ENCODE measurements around the gene SNRNP48. TPM values are rescaled to one million over a fixed set of nuclear protein-coding genes. Genes with fewer than 3 reads are reported as not detected.

Gene SNRNP48, protein sequence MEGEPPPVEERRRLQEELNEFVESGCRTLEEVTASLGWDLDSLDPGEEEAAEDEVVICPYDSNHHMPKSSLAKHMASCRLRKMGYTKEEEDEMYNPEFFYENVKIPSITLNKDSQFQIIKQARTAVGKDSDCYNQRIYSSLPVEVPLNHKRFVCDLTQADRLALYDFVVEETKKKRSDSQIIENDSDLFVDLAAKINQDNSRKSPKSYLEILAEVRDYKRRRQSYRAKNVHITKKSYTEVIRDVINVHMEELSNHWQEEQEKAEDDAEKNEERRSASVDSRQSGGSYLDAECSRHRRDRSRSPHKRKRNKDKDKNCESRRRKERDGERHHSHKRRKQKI
- 10 to 100 TPM in 4 of 6 donors, 1 to 10 TPM in 2; 5.3 to 15.1 (median 11.0) TPM for polyA plus RNA-seq (ENCODE audit: low read depth in 6 of 6)

DNA sequence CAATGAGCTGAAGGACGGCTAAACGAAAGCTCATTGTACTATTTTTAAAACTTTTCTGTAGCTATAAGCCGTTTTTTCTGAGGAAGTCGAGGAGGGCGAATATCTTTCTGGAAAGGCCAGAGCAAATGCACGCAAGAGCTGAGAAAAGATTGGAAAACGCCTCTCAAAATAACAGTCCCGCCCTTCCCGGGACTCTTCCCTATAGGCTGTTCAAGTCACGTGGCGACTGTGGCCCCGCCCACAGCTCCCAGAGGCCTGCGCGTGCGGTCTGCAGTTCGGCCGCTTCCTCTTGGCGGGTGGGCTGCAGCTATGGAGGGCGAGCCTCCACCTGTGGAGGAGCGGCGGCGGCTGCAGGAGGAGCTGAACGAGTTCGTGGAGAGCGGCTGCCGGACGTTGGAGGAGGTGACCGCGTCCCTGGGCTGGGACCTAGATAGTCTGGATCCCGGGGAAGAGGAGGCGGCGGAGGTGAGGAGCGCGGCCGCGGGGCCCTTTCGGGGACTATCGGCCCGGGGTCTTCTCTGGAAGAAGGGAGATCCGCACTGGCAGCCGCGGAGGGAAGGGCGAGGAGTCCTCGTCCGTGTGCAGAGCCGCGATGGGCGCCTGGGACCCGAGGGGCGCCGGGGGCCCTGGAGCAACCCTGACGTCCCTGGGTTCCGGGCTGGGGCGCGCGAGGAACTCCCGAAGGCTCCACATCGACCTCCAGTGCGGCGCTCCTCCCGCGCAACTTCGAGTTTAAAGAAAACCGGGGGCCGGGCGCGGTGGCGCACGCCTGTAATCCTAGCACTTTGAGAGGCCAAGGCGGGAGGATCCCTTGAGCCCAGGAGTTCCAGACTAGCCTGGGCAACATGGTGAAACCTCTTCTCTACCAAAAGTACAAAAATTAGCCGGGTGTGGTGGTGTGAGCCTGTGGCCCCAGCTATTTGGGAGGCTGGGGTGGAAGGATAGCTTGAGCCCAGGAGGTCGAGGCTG lies at the start of gene SNRNP48:
Gene SNRNP48 (plus strand): TSS at position 250 of the 969 bp plus-strand sequence. CDS start 60 bp downstream, at position 310.
- DNase-seq (peak; percentile 89), ATAC-seq (ENCODE audit: low read depth in 2 of 2) (peak; percentile 99 to 100)
- peak within 1 kb of the TSS; percentile 91 to 100 (median 98) for H3K4me3 Mint-ChIP-seq
- H3K36me3 Mint-ChIP-seq, result peaks cover 5 to 7% of the 10 kb centered on the region in 2 donors
- H3K27ac Mint-ChIP-seq, result peak within 1 kb of the TSS; percentile 71 to 98 (median 93)
- peaks cover 0 to 3% (median under 1%) of the 10 kb centered on the region in 3 donors for H3K27me3 Mint-ChIP-seq
- peaks cover 33 to 43% (median 43%) of the 10 kb centered on the region in 3 donors for H3K4me1 Mint-ChIP-seq
- no peaks in the 10 kb centered on the region for H3K9me3 Mint-ChIP-seq

DNA sequence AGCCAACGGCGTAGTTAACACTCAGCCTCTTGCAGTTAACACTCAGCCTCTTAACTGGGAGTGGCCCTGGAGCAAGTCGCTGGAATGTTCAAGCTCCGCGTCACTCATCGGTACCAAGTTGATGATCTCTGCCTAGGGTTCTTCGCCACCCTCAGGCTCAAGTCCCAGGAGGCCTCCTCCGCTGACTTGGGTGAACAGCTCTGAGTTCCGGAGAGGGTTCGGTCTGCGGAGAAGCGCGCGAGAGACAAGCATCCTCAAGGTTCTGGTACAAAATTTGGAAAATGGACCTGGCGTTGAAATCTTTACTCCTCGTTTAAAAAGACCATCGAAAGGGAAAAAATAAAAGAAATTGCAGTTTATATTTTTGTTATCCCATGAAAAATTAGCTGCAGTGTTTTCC lies 49.4 kb upstream of the SNRNP48 start:
- H3K4me3 Mint-ChIP-seq, result peak overlapping the region; percentile 80 to 93 (median 88)
- H3K36me3 Mint-ChIP-seq, result no peaks in the 10 kb centered on the region
- peaks cover 0 to 1% (median 0%) of the 10 kb centered on the region in 7 donors for H3K9me3 Mint-ChIP-seq
- H3K4me1 Mint-ChIP-seq, result peaks cover 3 to 32% (median 13%) of the 10 kb centered on the region in 3 donors
- H3K27me3 Mint-ChIP-seq, result peaks cover 0 to 69% (median 31%) of the 10 kb centered on the region in 3 donors
- H3K27ac Mint-ChIP-seq, result peak overlapping the region in 4 of 6 donors; percentile 16 to 94 (median 58)
- ATAC-seq (ENCODE audit: low read depth in 2 of 2) (no peak), DNase-seq (peak; percentile 12)

DNA sequence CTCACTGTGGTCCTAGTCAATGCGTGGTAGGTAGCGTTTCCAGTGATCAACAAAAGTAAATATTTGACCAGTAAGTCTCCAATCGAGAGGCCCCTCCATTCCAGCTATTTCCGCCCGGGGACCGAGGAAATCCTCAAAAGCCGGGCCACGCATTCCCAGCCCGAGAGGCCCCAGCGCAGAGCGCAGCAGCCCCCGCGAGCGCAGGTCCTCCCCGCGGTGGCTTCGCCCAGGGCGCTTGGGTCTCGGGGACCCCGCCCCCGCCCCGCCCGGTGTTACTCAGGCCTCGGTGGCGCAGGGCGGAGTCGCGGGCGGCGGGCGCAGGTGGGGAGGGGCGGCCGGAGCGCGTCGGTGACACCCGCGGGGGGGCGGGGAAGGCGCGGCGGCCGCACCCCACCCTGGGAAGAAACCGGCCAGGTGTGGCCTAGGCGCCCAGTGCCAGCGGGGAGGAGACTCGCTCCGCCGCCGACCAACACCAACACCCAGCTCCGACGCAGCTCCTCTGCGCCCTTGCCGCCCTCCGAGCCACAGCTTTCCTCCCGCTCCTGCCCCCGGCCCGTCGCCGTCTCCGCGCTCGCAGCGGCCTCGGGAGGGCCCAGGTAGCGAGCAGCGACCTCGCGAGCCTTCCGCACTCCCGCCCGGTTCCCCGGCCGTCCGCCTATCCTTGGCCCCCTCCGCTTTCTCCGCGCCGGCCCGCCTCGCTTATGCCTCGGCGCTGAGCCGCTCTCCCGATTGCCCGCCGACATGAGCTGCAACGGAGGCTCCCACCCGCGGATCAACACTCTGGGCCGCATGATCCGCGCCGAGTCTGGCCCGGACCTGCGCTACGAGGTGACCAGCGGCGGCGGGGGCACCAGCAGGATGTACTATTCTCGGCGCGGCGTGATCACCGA lies 48.6 kb upstream of the SNRNP48 start, which contains the start of gene DSP:
Gene DSP (plus strand): TSS at position 497 of the 890 bp plus-strand sequence. CDS start 245 bp downstream, at position 742.
- H3K4me3 Mint-ChIP-seq, result peak within 1 kb of the TSS; percentile 83 to 97 (median 93)
- ATAC-seq (ENCODE audit: low read depth in 2 of 2) (peak; percentile 60 to 75), DNase-seq (peak; percentile 70)
- H3K27ac Mint-ChIP-seq, result peak within 1 kb of the TSS in 5 of 6 donors; percentile 80 to 96 (median 93)
- peaks cover 3 to 37% (median 13%) of the 10 kb centered on the region in 3 donors for H3K4me1 Mint-ChIP-seq
- peaks cover 0 to 1% (median 0%) of the 10 kb centered on the region in 7 donors for H3K9me3 Mint-ChIP-seq
- H3K27me3 Mint-ChIP-seq, result peaks cover 4 to 74% (median 32%) of the 10 kb centered on the region in 3 donors
- no peaks in the 10 kb centered on the region for H3K36me3 Mint-ChIP-seq

DNA sequence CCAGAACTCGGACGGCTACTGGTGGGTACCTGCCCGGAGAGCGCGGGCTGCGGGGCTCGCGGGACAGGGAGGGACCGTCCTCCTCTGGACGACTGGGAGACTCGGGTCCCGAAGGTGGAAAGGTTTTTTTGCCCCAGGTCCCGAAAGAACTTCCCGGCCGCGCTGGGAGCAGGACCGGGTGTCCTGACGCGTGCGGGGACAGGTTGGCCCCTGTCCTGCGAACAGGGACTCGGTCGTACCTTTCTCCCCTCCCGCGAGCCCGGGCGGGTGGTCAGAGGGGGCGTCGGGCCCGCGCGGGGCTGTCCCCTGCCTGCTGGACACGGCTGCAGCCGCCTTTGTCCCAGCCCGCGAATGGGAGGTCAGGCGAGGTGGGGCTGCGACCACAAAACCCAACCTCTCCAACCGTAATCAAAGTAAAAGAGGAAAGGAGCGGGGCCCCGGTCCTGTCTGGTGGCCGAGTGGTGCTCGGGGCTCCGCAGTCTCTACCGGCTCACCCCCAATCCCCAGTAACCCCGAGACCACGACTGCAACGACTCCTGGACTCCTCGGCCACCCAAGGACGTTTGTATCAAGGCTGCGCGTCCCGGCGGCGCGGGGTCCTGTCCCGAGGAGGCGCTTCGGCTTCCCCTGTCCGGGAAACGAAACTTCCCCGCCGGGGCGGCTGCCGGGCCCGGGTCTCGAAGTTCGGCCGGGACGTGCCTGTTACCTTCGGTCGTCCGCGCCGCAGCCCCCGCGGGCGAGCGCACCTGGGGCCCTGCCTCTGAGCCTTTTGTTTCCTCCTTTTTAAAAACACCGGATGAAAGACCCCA lies 47.7 kb upstream of the SNRNP48 start:
- H3K9me3 Mint-ChIP-seq, result peaks cover 0 to 1% (median 0%) of the 10 kb centered on the region in 7 donors
- H3K4me3 Mint-ChIP-seq, result peak overlapping the region; percentile 83 to 97 (median 93)
- no peaks in the 10 kb centered on the region for H3K36me3 Mint-ChIP-seq
- DNase-seq (peak; percentile 32), ATAC-seq (ENCODE audit: low read depth in 2 of 2) (peak in 1 of 2 donors; percentile 31)
- peaks cover 4 to 66% (median 23%) of the 10 kb centered on the region in 3 donors for H3K27me3 Mint-ChIP-seq
- peaks cover 3 to 41% (median 13%) of the 10 kb centered on the region in 3 donors for H3K4me1 Mint-ChIP-seq
- peak overlapping the region in 4 of 6 donors; percentile 80 to 96 (median 90) for H3K27ac Mint-ChIP-seq

DNA sequence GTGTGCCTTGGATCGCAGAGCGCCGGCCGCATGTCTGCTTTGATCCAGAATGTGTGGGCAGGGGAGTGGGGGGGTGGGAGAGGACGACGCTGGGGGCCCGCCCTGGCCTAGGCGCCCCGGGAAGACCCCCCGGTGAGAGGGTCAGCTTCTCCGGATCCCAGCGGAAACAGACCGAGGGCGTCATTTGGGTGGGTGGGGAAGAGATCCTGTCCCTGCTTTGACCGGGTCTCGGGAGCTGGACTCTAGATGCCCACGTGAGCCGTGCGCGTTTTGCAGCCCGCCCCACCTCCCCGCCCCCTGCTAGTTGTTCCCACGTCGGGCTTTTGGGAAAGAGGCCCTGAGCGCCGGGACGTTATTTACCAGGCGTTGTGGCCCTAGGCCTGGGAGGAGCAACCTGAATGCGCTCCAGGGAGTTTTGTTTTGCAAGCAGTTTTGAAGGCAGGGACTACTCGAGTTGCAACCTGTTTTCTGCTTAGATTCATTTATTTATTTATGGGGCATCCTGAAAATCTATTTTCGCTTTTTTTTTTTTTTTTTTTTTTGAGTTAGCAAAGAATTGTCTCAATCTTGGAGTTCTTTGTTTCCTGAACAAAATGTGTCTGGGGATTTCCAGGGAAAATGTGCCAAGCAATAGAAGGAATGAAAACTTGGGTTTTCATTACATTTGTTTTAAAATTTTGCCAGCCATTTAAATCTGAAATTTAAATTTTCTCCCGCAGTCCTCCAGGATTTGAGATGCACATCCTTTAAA lies 46.9 kb upstream of the SNRNP48 start:
- peaks cover 3 to 44% (median 13%) of the 10 kb centered on the region in 3 donors for H3K4me1 Mint-ChIP-seq
- DNase-seq (no peak), ATAC-seq (ENCODE audit: low read depth in 2 of 2) (no peak)
- peak overlapping the region; percentile 83 to 97 (median 93) for H3K4me3 Mint-ChIP-seq
- H3K9me3 Mint-ChIP-seq, result peaks cover 0 to 1% (median 0%) of the 10 kb centered on the region in 7 donors
- H3K36me3 Mint-ChIP-seq, result no peaks in the 10 kb centered on the region
- peak overlapping the region in 2 of 6 donors; percentile 5 to 47 for H3K27ac Mint-ChIP-seq
- peaks cover 4 to 58% (median 17%) of the 10 kb centered on the region in 3 donors for H3K27me3 Mint-ChIP-seq

DNA sequence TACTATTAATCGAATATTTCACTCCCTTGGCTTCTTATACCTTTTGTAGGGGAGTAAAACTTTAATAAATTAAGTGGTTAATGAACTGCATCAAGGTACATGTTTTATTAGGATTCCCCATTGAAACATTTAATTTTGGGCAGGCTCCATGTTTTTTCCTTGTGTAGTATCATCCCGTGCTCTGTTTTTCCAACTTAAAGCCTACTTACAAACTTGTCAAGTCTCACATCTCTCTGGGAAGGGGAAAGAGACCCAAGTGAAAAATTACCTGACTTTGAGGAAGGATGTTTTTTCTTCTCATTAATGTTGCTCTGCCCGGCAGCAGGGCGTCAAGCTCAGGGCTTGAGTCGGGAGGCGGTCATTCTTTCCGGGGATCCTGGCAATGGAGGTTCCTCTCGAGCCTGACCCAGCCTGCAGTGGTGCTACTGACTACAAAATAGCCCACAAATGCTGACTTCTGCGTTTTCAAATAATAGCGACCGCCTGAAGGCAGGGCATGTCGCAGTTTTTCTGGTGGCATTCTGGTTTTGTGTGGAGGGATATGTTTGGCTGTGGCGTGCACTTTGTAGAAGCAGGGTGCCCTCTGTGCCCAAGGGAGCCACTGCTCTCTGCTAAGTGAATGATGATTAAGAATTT lies 46.1 kb upstream of the SNRNP48 start:
- peaks cover 3 to 48% (median 13%) of the 10 kb centered on the region in 3 donors for H3K4me1 Mint-ChIP-seq
- peak overlapping the region; percentile 12 to 97 (median 83) for H3K4me3 Mint-ChIP-seq
- H3K27ac Mint-ChIP-seq, result peak overlapping the region in 1 of 6 donors; percentile 23
- H3K9me3 Mint-ChIP-seq, result peaks cover 0 to 1% (median 0%) of the 10 kb centered on the region in 7 donors
- ATAC-seq (ENCODE audit: low read depth in 2 of 2), result no peak
- no peaks in the 10 kb centered on the region for H3K36me3 Mint-ChIP-seq
- peaks cover 4 to 57% (median 8%) of the 10 kb centered on the region in 3 donors for H3K27me3 Mint-ChIP-seq
- peak; percentile 2 for DNase-seq

DNA sequence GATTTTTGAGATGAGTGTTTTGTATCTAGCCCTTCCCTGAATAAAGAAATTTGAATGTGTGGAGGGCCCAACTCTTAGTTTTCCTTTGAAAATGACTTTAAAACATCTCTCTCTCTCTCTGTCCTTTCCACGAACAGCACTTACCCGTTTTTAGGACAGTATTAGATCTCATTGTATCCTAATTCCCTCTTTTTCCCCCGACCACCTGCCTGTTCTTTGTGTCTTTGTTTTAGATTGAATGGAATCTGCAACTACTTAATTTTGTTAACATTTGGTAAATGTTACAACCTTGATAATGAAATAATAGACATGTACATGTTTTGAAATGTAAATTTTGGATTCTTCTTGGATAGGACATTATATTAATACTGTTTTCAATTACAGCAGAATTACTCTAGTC lies 45.4 kb upstream of the SNRNP48 start:
- peaks cover 4 to 53% (median 11%) of the 10 kb centered on the region in 3 donors for H3K27me3 Mint-ChIP-seq
- H3K4me1 Mint-ChIP-seq, result peaks cover 3 to 48% (median 13%) of the 10 kb centered on the region in 3 donors
- no peaks in the 10 kb centered on the region for H3K9me3 Mint-ChIP-seq
- ATAC-seq (ENCODE audit: low read depth in 2 of 2) (no peak), DNase-seq (no peak)
- H3K4me3 Mint-ChIP-seq, result peak overlapping the region in 5 of 8 donors; percentile 4 to 97 (median 66)
- peak overlapping the region in 2 of 6 donors; percentile 2 to 18 for H3K27ac Mint-ChIP-seq
- H3K36me3 Mint-ChIP-seq, result no peaks in the 10 kb centered on the region

DNA sequence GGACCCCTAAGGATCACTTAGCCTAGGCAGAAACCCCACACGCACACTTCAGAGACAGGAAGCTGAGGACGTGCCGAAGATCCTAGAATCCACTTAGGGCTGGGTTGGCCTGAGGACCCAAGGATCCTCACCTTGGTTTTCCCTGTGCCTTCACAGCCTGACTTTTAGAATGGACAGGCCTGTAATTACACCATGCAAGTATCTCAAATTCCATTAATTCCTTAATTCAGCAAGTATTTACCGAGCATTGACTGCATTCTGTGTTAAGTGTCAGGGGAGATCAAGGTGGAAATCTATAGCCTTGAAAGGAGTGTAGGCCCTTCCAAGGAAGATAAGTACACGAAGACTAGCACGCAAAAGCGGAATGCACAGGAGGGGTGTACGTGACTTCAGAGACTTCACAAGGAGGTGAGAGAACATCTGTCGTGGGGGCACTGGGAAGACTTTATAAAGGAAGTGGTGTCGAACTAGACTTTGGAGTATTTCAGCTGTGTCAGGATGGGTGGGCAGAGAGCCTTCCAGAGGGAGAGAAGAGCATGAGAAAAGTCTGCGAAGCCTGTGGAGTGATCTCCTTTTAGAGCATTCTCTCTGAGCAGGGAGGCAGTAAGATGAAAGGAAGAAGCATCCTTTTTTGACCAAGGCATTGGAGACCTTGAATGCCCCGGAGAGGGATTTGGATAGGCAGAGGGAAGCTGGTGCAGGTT lies 44.5 kb upstream of the SNRNP48 start:
- peak overlapping the region in 1 of 8 donors; percentile 70 for H3K4me3 Mint-ChIP-seq
- DNase-seq (no peak), ATAC-seq (ENCODE audit: low read depth in 2 of 2) (no peak)
- peaks cover 4 to 48% (median 14%) of the 10 kb centered on the region in 3 donors for H3K27me3 Mint-ChIP-seq
- H3K27ac Mint-ChIP-seq, result peak overlapping the region in 3 of 6 donors; percentile 22 to 41 (median 36)
- H3K36me3 Mint-ChIP-seq, result no peaks in the 10 kb centered on the region
- H3K9me3 Mint-ChIP-seq, result no peaks in the 10 kb centered on the region
- H3K4me1 Mint-ChIP-seq, result peaks cover 3 to 42% (median 12%) of the 10 kb centered on the region in 3 donors

DNA sequence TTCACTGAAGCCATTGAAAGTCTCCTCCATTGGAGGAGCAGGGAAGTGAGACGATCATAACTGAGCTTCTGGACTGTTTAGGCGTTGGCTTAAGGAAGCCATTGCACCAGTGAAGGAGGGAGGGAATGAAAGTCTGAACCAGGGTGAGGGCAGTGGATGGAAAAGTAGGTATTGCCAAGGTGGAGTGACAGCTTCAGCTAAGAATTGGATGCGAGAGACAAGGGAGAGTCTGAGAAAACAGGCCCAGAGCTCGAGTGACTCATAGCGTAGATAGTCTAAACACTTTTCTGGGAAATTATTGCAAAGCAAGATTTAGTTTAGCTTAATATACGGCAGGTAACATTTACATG lies 44.0 kb upstream of the SNRNP48 start:
- Mint-ChIP-seq H3K27ac (peak overlapping the region in 2 of 6 donors; percentile 1 to 36), H3K27me3 (peaks cover 4 to 43% (median 14%) of the 10 kb centered on the region in 3 donors), H3K9me3 (no peaks in the 10 kb centered on the region), H3K4me1 (peaks cover 3 to 37% (median 7%) of the 10 kb centered on the region in 3 donors), H3K4me3 (peak overlapping the region in 1 of 8 donors; percentile 70), H3K36me3 (no peaks in the 10 kb centered on the region)
- ATAC-seq (ENCODE audit: low read depth in 2 of 2) (no peak), DNase-seq (no peak)

DNA sequence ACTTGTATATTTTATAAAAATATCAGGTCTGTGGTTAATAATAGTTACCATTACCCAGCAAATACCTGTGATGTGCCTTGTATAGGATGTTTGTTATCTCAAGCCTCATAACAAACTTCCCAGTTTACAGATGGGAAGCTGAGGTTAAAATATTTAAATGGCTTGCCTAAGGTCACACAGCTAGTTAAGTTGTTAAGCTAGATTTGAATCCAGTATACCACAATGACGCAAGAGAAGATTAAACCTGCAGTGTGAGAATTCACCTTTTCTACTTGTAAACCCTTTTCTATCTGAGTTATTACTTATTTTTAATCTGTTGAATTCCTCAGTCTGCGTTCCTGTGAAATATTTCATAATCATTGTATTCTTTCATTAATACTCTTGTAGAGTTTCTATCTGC lies 43.6 kb upstream of the SNRNP48 start:
- Mint-ChIP-seq H3K27me3 (peaks cover 4 to 45% (median 14%) of the 10 kb centered on the region in 3 donors), H3K4me1 (peaks cover 3 to 37% (median 6%) of the 10 kb centered on the region in 3 donors), H3K9me3 (no peaks in the 10 kb centered on the region), H3K4me3 (peak overlapping the region in 1 of 8 donors; percentile 70), H3K36me3 (no peaks in the 10 kb centered on the region), H3K27ac (no peak overlapping the region)
- DNase-seq (no peak), ATAC-seq (ENCODE audit: low read depth in 2 of 2) (no peak)

All from naive B cell (primary cell).